Nephron progenitor cell (in vitro differentiated cells): ENCODE data around the gene PARD3B.

Source experiments
- DNase-seq: peaks from one replicate; pipeline ENCODE4 v3.0.0; 2021
- H3K27ac Mint-ChIP-seq: 2 replicates; pipeline ENCODE4 v1.8.0; 2021; ENCODE audit warnings: mild to moderate bottlenecking, moderate library complexity, mixed read lengths
- H3K27me3 Mint-ChIP-seq: 2 replicates; pipeline ENCODE4 v1.8.0; 2021; ENCODE audit warnings: mild to moderate bottlenecking, low read depth, mixed read lengths; ENCODE audit not compliant: poor library complexity
- H3K36me3 Mint-ChIP-seq: 2 replicates; pipeline ENCODE4 v1.8.0; 2021; ENCODE audit warnings: low read depth, mixed read lengths
- H3K4me1 Mint-ChIP-seq: 2 replicates; pipeline ENCODE4 v1.8.0; 2021; ENCODE audit warnings: mixed read lengths
- H3K4me3 Mint-ChIP-seq: 2 replicates; pipeline ENCODE4 v1.8.0; 2021; ENCODE audit warnings: mild to moderate bottlenecking, moderate library complexity, mixed read lengths
- H3K9me3 Mint-ChIP-seq: 2 replicates; pipeline ENCODE4 v1.8.0; 2021; ENCODE audit warnings: mild to moderate bottlenecking, moderate library complexity, mixed read lengths
- TF ChIP-seq, protein P1 (sequence below): fragments of 200-600 bp; sonication (generic); IDR thresholded peaks from 2 replicates; pipeline ENCODE4 v1.5.0; 2021; ENCODE audit warnings: antibody characterized with exemption

The PARD3B gene

GRCh38 chr2:205010196-205010595, 464.9 kb downstream of the PARD3B start:
- no peaks in the 10 kb centered on the region for H3K27me3 Mint-ChIP-seq
- DNase-seq, result no peak
- H3K4me1 Mint-ChIP-seq, result peaks cover 22% of the 10 kb centered on the region
- peaks cover 24% of the 10 kb centered on the region for H3K9me3 Mint-ChIP-seq
- TF ChIP-seq, protein P1, sequence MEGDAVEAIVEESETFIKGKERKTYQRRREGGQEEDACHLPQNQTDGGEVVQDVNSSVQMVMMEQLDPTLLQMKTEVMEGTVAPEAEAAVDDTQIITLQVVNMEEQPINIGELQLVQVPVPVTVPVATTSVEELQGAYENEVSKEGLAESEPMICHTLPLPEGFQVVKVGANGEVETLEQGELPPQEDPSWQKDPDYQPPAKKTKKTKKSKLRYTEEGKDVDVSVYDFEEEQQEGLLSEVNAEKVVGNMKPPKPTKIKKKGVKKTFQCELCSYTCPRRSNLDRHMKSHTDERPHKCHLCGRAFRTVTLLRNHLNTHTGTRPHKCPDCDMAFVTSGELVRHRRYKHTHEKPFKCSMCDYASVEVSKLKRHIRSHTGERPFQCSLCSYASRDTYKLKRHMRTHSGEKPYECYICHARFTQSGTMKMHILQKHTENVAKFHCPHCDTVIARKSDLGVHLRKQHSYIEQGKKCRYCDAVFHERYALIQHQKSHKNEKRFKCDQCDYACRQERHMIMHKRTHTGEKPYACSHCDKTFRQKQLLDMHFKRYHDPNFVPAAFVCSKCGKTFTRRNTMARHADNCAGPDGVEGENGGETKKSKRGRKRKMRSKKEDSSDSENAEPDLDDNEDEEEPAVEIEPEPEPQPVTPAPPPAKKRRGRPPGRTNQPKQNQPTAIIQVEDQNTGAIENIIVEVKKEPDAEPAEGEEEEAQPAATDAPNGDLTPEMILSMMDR, result no peak
- H3K36me3 Mint-ChIP-seq, result peaks cover 16% of the 10 kb centered on the region
- H3K4me3 Mint-ChIP-seq, result no peak overlapping the region
- H3K27ac Mint-ChIP-seq, result no peak overlapping the region

GRCh38 chr2:205011031-205011430, 465.8 kb downstream of the PARD3B start:
- Mint-ChIP-seq H3K36me3 (peaks cover 16% of the 10 kb centered on the region), H3K27ac (no peak overlapping the region), H3K27me3 (no peaks in the 10 kb centered on the region), H3K4me1 (peaks cover 22% of the 10 kb centered on the region), H3K9me3 (peaks cover 20% of the 10 kb centered on the region), H3K4me3 (no peak overlapping the region)
- DNase-seq, result no peak
- TF ChIP-seq, protein P1, result no peak

- Mint-ChIP-seq H3K9me3 (peaks cover under 1% of the 10 kb centered on the region), H3K27ac (peak overlapping the region; percentile 80), H3K4me1 (peaks cover 27% of the 10 kb centered on the region), H3K36me3 (peaks cover under 1% of the 10 kb centered on the region), H3K27me3 (no peaks in the 10 kb centered on the region), H3K4me3 (no peak overlapping the region)
- TF ChIP-seq, protein P1, result no peak
- no peak for DNase-seq
Measured at GRCh38 chr2:205012961-205013360, 467.7 kb downstream of the PARD3B start.

- H3K4me3 Mint-ChIP-seq, result no peak overlapping the region
- H3K4me1 Mint-ChIP-seq, result peaks cover 27% of the 10 kb centered on the region
- TF ChIP-seq, protein P1, result no peak
- no peak overlapping the region for H3K27ac Mint-ChIP-seq
- H3K27me3 Mint-ChIP-seq, result no peaks in the 10 kb centered on the region
- DNase-seq, result no peak
- no peaks in the 10 kb centered on the region for H3K9me3 Mint-ChIP-seq
- H3K36me3 Mint-ChIP-seq, result no peaks in the 10 kb centered on the region
Measured at GRCh38 chr2:205013586-205013985, 468.3 kb downstream of the PARD3B start.

DNA sequence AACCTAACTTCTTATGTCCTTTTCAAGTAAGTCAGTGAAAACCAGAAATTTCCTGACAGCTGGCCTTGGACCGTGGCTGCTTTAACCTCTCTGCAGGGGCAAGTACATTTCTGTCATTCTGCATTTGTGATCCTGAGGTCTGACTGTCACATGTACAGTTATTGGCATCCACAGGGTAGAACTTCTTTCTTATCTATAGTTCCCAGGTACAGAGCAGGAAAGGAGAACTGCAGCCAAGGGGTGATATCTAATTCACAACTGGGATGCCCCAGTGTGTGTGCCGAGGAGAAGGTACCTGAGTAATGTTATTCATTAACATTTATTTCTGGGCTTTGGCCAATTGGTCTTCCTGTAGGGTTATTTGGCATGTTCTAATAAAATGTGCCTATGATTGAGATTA, 468.9 kb downstream of the PARD3B start:
- TF ChIP-seq, protein P1, result no peak
- Mint-ChIP-seq H3K27ac (no peak overlapping the region), H3K27me3 (no peaks in the 10 kb centered on the region), H3K9me3 (peaks cover 4% of the 10 kb centered on the region), H3K4me3 (no peak overlapping the region), H3K4me1 (peaks cover 27% of the 10 kb centered on the region), H3K36me3 (no peaks in the 10 kb centered on the region)
- DNase-seq, result no peak

GRCh38 chr2:205017381-205017780, 472.1 kb downstream of the PARD3B start:
- Mint-ChIP-seq H3K4me3 (no peak overlapping the region), H3K4me1 (peaks cover 29% of the 10 kb centered on the region), H3K36me3 (no peaks in the 10 kb centered on the region), H3K9me3 (peaks cover 18% of the 10 kb centered on the region), H3K27ac (no peak overlapping the region), H3K27me3 (no peaks in the 10 kb centered on the region)
- DNase-seq, result no peak
- TF ChIP-seq, protein P1, result no peak
